ENCODE measurements around the gene F2R. TPM values are rescaled to one million over a fixed set of nuclear protein-coding genes. Genes with fewer than 3 reads are reported as not detected.

F2R gene
- total RNA-seq, 1 donor from 2014 or later: 108 TPM

DNA sequence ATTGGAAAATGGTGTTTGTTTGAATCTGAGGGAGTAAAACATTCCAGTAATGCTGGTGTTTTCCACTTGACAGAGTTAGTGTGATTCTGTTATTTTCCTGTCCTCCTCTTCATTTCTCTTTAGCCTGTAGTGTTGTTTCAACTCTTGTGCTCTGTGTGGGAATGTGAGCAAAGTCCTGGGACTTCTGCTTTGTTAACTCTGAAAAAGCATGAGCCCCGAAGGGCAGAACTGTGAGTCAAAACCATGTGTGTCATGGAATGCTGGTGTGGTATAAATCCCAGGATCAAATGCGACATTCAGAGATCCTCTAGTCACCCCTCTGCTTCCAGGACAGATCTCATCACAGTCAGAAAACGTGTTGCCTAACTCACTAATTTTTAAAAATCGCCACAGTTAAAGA lies 8.9 kb downstream of the F2R start:
- H3K4me1 Mint-ChIP-seq (ENCODE audit: unreplicated experiment): peaks cover 46% of the 10 kb centered on the region

DNA sequence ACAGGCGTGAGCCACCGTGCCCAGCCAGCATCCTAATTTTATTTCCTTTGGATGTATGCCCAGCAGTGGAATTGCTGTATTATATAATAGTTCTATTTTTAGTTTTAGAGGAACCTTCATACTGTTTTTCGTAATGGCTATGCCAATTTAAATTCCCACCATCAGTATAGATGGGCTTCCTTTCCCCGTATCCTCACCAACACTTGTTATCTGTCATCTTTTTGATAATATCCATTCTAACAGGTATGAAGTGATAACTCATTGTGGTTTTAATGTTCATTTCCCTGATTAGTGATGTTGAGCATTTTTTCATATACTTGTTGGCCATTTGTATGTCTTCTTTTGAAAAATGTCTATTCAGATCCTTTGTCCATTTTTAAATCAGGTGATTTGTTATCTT lies 13.0 kb downstream of the F2R start:
- TF ChIP-seq, protein P1, sequence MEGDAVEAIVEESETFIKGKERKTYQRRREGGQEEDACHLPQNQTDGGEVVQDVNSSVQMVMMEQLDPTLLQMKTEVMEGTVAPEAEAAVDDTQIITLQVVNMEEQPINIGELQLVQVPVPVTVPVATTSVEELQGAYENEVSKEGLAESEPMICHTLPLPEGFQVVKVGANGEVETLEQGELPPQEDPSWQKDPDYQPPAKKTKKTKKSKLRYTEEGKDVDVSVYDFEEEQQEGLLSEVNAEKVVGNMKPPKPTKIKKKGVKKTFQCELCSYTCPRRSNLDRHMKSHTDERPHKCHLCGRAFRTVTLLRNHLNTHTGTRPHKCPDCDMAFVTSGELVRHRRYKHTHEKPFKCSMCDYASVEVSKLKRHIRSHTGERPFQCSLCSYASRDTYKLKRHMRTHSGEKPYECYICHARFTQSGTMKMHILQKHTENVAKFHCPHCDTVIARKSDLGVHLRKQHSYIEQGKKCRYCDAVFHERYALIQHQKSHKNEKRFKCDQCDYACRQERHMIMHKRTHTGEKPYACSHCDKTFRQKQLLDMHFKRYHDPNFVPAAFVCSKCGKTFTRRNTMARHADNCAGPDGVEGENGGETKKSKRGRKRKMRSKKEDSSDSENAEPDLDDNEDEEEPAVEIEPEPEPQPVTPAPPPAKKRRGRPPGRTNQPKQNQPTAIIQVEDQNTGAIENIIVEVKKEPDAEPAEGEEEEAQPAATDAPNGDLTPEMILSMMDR (IDR thresholded peaks at IDR 0.05): no peak
- H3K36me3 Mint-ChIP-seq (ENCODE audit: unreplicated experiment): peaks cover 44% of the 10 kb centered on the region
- H3K4me1 Mint-ChIP-seq (ENCODE audit: unreplicated experiment): peaks cover 19% of the 10 kb centered on the region
- no peaks in the 10 kb centered on the region for H3K27me3 Mint-ChIP-seq (ENCODE audit: unreplicated experiment)
- no peak overlapping the region for H3K27ac Mint-ChIP-seq (ENCODE audit: unreplicated experiment)
- H3K4me3 Mint-ChIP-seq (ENCODE audit: unreplicated experiment): no peak overlapping the region
- no peak for DNase-seq (ENCODE audit: extremely low spot score, unreplicated experiment)
- H3K9me3 Mint-ChIP-seq (ENCODE audit: unreplicated experiment): peaks cover 24% of the 10 kb centered on the region

More for the DNA sequence above, 8.9 kb downstream of the F2R start:
- TF ChIP-seq, protein P1 (IDR thresholded peaks at IDR 0.05): no peak
- peaks cover 19% of the 10 kb centered on the region for H3K36me3 Mint-ChIP-seq (ENCODE audit: unreplicated experiment)
- H3K27ac Mint-ChIP-seq (ENCODE audit: unreplicated experiment): peak overlapping the region; percentile 93
- peaks cover 13% of the 10 kb centered on the region for H3K9me3 Mint-ChIP-seq (ENCODE audit: unreplicated experiment)
- peak overlapping the region; percentile 54 for H3K4me3 Mint-ChIP-seq (ENCODE audit: unreplicated experiment)
- H3K27me3 Mint-ChIP-seq (ENCODE audit: unreplicated experiment): no peaks in the 10 kb centered on the region
- no peak for DNase-seq (ENCODE audit: extremely low spot score, unreplicated experiment)

DNA sequence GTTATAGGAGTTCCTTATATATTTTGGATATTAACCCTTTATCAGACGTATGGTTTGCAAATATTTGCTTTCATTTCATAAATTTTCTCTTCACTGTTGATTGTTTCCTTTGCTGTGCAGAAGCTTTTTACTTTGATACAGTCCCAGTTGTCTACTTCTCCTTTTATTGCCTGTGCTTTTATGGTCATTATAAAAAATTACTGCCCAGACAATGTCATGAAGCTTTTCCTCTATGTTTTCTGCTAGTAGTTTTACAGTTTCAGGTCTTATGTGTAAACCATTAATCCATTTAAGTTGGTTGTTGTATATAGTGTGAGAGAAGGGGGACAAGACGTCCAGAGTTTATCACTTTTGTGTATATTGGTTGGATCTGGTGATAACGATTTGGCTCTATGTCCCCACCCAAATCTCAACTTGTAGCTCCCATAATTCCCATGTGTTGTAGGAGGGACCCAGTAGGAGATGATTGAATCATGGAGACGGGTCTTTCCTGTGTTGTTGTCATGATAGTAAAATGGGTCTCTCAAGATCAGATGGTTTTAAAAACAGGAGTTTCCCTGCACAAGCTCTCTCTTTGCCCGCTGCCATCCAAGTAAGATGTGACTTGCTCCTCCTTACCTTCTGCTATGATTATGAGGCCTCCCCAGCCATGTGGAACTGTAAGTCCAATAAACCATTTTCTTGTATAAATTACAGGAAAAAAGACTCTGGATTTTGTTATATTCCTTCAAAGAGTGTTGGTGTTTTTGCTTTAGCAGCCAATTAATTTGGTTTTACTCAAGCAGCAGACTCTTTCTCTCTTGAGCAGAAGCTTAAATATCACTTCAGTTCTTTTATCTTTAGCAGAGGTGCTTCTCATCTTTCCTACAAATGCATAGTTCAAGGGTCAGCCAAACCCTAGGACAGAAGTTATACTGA lies 13.7 kb downstream of the F2R start:
- peaks cover 12% of the 10 kb centered on the region for H3K4me1 Mint-ChIP-seq (ENCODE audit: unreplicated experiment)
- TF ChIP-seq, protein P1 (IDR thresholded peaks at IDR 0.05): no peak
- no peak overlapping the region for H3K4me3 Mint-ChIP-seq (ENCODE audit: unreplicated experiment)
- no peak for DNase-seq (ENCODE audit: extremely low spot score, unreplicated experiment)
- H3K9me3 Mint-ChIP-seq (ENCODE audit: unreplicated experiment): peaks cover 24% of the 10 kb centered on the region
- peaks cover 49% of the 10 kb centered on the region for H3K36me3 Mint-ChIP-seq (ENCODE audit: unreplicated experiment)
- H3K27ac Mint-ChIP-seq (ENCODE audit: unreplicated experiment): no peak overlapping the region
- H3K27me3 Mint-ChIP-seq (ENCODE audit: unreplicated experiment): no peaks in the 10 kb centered on the region

DNA sequence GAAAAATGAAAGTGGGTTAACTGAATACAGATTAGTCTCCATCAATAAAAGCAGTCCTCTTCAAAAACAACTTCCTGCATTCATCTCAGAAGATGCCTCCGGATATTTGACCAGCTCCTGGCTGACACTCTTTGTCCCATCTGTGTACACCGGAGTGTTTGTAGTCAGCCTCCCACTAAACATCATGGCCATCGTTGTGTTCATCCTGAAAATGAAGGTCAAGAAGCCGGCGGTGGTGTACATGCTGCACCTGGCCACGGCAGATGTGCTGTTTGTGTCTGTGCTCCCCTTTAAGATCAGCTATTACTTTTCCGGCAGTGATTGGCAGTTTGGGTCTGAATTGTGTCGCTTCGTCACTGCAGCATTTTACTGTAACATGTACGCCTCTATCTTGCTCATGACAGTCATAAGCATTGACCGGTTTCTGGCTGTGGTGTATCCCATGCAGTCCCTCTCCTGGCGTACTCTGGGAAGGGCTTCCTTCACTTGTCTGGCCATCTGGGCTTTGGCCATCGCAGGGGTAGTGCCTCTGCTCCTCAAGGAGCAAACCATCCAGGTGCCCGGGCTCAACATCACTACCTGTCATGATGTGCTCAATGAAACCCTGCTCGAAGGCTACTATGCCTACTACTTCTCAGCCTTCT lies 16.6 kb downstream of the F2R start:
- H3K27ac Mint-ChIP-seq (ENCODE audit: unreplicated experiment): no peak overlapping the region
- no peaks in the 10 kb centered on the region for H3K27me3 Mint-ChIP-seq (ENCODE audit: unreplicated experiment)
- H3K4me1 Mint-ChIP-seq (ENCODE audit: unreplicated experiment): peaks cover 15% of the 10 kb centered on the region
- no peak for DNase-seq (ENCODE audit: extremely low spot score, unreplicated experiment)
- H3K36me3 Mint-ChIP-seq (ENCODE audit: unreplicated experiment): peaks cover 55% of the 10 kb centered on the region
- peaks cover 24% of the 10 kb centered on the region for H3K9me3 Mint-ChIP-seq (ENCODE audit: unreplicated experiment)
- no peak overlapping the region for H3K4me3 Mint-ChIP-seq (ENCODE audit: unreplicated experiment)
- TF ChIP-seq, protein P1 (IDR thresholded peaks at IDR 0.05): no peak

DNA sequence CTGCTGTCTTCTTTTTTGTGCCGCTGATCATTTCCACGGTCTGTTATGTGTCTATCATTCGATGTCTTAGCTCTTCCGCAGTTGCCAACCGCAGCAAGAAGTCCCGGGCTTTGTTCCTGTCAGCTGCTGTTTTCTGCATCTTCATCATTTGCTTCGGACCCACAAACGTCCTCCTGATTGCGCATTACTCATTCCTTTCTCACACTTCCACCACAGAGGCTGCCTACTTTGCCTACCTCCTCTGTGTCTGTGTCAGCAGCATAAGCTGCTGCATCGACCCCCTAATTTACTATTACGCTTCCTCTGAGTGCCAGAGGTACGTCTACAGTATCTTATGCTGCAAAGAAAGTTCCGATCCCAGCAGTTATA lies 17.1 kb downstream of the F2R start:
- no peak for DNase-seq (ENCODE audit: extremely low spot score, unreplicated experiment)
- peaks cover 55% of the 10 kb centered on the region for H3K36me3 Mint-ChIP-seq (ENCODE audit: unreplicated experiment)
- peaks cover 20% of the 10 kb centered on the region for H3K4me1 Mint-ChIP-seq (ENCODE audit: unreplicated experiment)
- TF ChIP-seq, protein P1 (IDR thresholded peaks at IDR 0.05): no peak
- no peak overlapping the region for H3K4me3 Mint-ChIP-seq (ENCODE audit: unreplicated experiment)
- peaks cover 24% of the 10 kb centered on the region for H3K9me3 Mint-ChIP-seq (ENCODE audit: unreplicated experiment)
- H3K27ac Mint-ChIP-seq (ENCODE audit: unreplicated experiment): no peak overlapping the region
- H3K27me3 Mint-ChIP-seq (ENCODE audit: unreplicated experiment): no peaks in the 10 kb centered on the region

Data from osteocyte (in vitro differentiated cells).